ENCODE measurements around the gene TOGARAM2.

The TOGARAM2 gene

GRCh38 chr2:28981016-28981441, at the start of gene TOGARAM2:
Gene TOGARAM2, plus strand, starts transcription at chr2:28981298. Its CDS starts 13,537 bp downstream, at chr2:28994835.
- DNase-seq (ENCODE audit: low read depth in 2 of 2): no peak

GRCh38 chr2:28934769-28935168, 46.3 kb upstream of the TOGARAM2 start:
- DNase-seq (ENCODE audit: low read depth in 2 of 2): no peak

GRCh38 chr2:28941008-28941407, 40.1 kb upstream of the TOGARAM2 start:
- no peak for DNase-seq (ENCODE audit: low read depth in 2 of 2)

GRCh38 chr2:28944535-28945248, 36.4 kb upstream of the TOGARAM2 start:
- DNase-seq (ENCODE audit: low read depth in 2 of 2): no peak

GRCh38 chr2:28948160-28948559, 32.9 kb upstream of the TOGARAM2 start:
- no peak for DNase-seq (ENCODE audit: low read depth in 2 of 2)

- DNase-seq (ENCODE audit: low read depth in 2 of 2): no peak
Observed at GRCh38 chr2:28949190-28949589, 31.9 kb upstream of the TOGARAM2 start.

GRCh38 chr2:28949617-28950305, 31.3 kb upstream of the TOGARAM2 start:
- no peak for DNase-seq (ENCODE audit: low read depth in 2 of 2)

- no peak for DNase-seq (ENCODE audit: low read depth in 2 of 2)
Observed at GRCh38 chr2:28950941-28951630, 30.0 kb upstream of the TOGARAM2 start.

GRCh38 chr2:28951910-28952835, 28.9 kb upstream of the TOGARAM2 start:
- DNase-seq (ENCODE audit: low read depth in 2 of 2): no peak

GRCh38 chr2:28952836-28953211, 28.3 kb upstream of the TOGARAM2 start:
- DNase-seq (ENCODE audit: low read depth in 2 of 2): no peak

GRCh38 chr2:28955467-28955866, 25.6 kb upstream of the TOGARAM2 start:
- no peak for DNase-seq (ENCODE audit: low read depth in 2 of 2)

GRCh38 chr2:28956415-28956826, 24.7 kb upstream of the TOGARAM2 start:
- no peak for DNase-seq (ENCODE audit: low read depth in 2 of 2)

GRCh38 chr2:28956890-28957289, 24.2 kb upstream of the TOGARAM2 start:
- DNase-seq (ENCODE audit: low read depth in 2 of 2): no peak

- no peak for DNase-seq (ENCODE audit: low read depth in 2 of 2)
Observed at GRCh38 chr2:28958689-28959088, 22.4 kb upstream of the TOGARAM2 start.

GRCh38 chr2:28960401-28960800, 20.7 kb upstream of the TOGARAM2 start:
- no peak for DNase-seq (ENCODE audit: low read depth in 2 of 2)

GRCh38 chr2:28962505-28962904, 18.6 kb upstream of the TOGARAM2 start:
- no peak for DNase-seq (ENCODE audit: low read depth in 2 of 2)

- DNase-seq (ENCODE audit: low read depth in 2 of 2): no peak
Observed at GRCh38 chr2:28970464-28971160, 10.5 kb upstream of the TOGARAM2 start.

- no peak for DNase-seq (ENCODE audit: low read depth in 2 of 2)
Observed at GRCh38 chr2:28972778-28973335, 8.2 kb upstream of the TOGARAM2 start.

GRCh38 chr2:28974252-28974651, 6.8 kb upstream of the TOGARAM2 start:
- DNase-seq (ENCODE audit: low read depth in 2 of 2): no peak

- DNase-seq (ENCODE audit: low read depth in 2 of 2): no peak
Observed at GRCh38 chr2:28975671-28976070, 5.4 kb upstream of the TOGARAM2 start.

GRCh38 chr2:28976584-28976983, 4.5 kb upstream of the TOGARAM2 start:
- DNase-seq (ENCODE audit: low read depth in 2 of 2): no peak

Data from stimulated activated CD8-positive, alpha-beta memory T cell treated with anti-CD3 and anti-CD28 coated beads, Interleukin-7, amount 100 ng/mL, for 1 hour (primary cell).